GM19397 (cell line): ENCODE results near the gene CUEDC2.

Experiments
- ATAC-seq: cut with Tn5 transposase; IDR thresholded peaks from one replicate; pipeline ENCODE4 v1.9.1; 2021; ENCODE audit warnings: mild to moderate bottlenecking, moderate library complexity; ENCODE audit not compliant: unreplicated experiment

The CUEDC2 gene

DNA sequence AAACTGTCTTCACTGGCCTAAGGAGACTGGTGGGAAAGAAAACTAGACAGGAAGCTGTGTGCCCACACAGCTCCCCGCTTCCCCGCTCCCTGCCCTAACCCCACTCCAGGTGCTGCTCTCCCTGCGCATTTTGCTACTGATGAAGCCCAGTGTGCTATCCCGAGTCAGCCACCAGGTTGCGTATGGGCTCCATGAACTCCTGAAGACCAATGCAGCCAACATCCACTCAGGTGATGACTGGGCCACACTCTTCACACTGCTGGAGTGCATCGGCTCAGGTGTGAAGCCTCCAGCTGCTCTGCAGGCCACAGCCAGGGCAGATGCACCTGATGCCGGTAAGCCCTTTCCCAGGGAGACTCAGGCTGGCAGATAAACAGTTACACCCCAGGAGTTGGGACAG is 57.1 kb downstream of the CUEDC2 start:
- ATAC-seq, result no peak
